Activated T-cell treated with anti-CD3 and anti-CD28 coated beads for 48 hours (primary cell): ENCODE results near the gene EPC1.
"Not testable (repeated sequence)": the region's sequence is repeated elsewhere in the genome, so short reads cannot be mapped to it uniquely, and the experiment has no call there.

Experiments used
- DNase-seq: peaks from one replicate; pipeline ENCODE4 v3.0.0-alpha.2; 2020; ENCODE audit warnings: low read depth

The EPC1 gene

GRCh38 chr10:32279795-32280194, 67.2 kb downstream of the EPC1 start:
- no peak for DNase-seq

DNA sequence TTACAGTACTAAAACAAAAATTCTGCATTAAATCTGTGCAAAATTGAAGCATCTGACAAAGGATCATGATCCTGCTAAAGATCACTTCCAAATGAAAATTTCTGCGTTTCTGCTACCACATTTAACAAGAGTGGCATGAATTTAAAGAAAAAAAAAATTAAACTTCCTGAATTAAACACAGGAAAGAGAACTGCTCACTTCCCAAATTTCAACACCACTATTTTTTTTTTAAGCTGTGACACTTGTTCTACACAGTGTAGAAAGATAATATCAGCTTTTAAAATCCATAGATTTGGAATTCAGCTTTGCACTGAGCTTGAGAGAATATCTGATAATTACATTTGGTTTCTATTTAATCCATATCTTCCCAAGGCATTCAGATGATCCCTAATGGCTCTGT, 73.6 kb downstream of the EPC1 start:
- DNase-seq, result no peak

DNA sequence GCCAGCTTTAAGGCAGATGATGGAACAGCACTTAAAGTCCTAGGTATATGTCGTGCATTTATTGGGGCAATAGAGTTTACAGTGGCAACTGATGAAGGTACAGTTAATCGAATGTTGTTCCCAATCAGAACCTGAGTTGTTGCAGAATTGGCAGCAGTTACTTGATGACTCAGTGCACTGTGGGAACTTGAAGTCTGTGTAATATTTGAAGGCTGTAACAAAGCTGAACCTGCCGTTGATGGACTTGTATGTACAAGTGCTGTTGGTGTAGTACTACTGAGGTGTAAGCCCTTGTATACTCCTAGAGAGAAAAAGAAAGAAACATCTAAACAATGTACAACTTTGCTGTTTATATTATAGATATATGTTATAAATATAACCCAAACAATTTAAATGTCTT, 75.3 kb downstream of the EPC1 start:
- no peak for DNase-seq

DNA sequence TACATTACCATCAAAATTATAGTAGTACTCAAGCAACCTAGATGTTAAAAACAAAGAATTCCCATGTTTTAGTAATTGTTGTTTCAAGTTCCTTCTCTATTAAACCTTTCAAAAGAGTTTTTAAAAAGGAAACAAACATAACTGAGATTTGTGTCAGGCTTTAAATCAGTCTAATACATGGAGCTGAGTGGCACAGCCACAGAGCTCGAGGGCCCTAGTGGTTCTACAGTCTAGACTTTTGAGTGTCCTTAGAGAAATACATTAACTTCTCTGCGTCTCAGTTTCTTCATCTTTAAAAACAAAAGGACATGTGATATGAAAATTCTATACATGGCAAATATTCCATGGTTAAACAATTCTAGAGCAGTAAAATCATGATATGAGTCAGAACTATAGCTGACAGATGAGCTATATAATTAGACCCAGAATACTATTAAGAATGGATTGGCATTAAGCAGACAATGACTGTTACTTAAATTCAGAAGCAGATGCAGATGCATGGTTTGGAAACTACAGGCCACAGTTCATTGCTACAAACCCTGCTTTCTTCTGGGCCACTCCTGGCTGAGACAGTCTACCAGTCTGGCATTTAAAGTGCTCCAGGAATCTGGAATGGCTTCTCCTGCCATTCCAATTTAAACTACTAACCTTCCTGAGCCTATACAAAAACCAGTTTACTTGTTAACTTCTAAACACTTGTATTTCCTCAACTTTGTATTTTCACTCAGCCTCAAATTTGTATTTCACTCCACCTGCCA, 77.4 kb downstream of the EPC1 start:
- no peak for DNase-seq

DNA sequence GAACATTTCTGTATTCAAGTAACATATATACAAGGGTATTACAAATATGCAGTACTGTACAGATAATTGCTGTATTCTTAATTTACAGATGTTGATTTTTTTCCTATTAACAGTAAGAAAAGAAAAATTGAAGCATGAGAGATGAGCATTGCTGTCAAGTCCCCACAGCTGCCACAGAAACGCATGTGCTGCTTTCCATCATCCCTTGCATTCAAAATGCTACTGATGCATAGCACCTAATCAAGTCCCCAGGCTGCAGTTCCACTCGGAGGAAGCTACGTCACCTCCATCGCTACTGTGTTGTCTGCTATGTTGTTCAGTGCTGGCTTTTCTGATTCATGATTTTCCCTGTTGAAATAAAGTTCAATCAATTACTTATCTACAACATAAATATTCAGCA, 78.2 kb downstream of the EPC1 start:
- DNase-seq, result no peak

DNA sequence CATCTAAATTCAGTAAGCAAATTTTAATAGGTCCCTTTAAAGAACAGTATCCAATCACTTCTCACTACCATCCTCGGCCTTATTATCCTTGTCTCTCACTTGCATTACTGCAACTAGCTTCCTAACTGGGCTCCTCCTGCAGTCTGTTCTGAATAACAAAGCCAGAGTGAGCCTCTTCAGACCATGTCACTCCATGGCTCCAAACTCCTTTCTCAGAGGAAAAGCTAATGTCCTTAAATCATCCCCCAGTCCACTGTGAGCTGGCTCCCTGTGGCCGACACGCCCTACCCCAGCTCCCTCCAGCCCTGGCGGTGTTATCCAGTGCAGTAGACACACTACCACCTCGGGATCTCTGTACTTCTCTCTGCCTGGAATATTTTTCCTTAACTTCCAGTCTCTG, 80.0 kb downstream of the EPC1 start:
- no peak for DNase-seq

DNA sequence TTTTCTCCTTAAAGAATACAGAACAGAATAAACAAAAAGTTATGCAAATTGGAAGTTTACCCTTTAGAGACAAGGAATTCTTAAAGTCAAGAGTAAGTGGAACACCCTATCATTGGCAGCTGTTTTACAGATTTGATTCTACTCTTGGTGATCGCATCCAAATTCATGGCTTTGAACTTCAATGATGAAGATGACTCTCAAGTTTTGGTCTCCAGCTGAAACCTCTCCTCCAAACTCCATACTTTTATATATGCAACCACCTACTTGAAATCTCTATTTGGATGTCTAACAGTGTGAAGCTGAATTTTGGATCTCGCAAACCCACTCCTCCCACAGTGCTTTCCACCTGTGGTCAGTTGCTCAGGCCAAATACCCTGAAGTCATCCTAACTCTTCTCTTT, 80.4 kb downstream of the EPC1 start:
- no peak for DNase-seq

GRCh38 chr10:32265756-32266155, 81.2 kb downstream of the EPC1 start:
- no peak for DNase-seq

DNA sequence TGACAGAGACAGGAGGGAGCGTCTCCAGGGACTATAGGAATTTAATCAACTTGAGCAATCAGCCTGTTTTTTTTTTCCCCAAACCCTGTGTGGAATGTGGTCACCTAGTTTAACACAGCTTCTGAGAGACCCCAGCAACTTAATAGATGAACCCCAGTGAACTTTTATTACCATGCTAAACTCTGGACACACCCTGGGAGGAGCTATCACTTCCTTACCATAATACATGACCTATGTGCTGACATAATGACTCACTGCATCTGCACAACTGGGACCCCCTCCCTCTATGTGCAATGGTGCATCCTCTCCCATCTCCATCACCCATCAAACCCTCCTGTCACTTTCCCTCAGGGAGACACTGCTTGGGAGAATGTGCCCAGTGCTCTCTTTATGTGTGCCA, 83.7 kb downstream of the EPC1 start:
- no peak for DNase-seq

DNA sequence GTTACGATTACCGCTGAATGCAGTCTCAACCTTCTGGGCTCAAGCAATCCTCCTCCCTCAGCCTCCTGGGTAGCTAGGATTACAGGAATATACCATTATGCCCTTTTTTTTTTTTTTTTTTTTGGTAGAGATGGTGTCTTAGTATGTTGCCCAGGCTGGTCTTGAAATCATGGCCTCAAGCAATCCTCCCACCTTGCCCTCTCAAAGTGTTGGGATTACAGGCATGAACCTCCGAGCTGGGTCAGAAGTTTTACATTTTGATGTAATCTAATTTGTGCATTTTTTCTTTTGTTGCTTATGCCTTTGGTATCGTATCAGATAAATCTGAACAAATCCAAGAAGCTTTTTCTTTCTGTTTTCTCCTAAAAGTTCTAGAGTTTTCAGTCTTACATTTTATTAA, 87.4 kb downstream of the EPC1 start:
- no peak for DNase-seq

DNA sequence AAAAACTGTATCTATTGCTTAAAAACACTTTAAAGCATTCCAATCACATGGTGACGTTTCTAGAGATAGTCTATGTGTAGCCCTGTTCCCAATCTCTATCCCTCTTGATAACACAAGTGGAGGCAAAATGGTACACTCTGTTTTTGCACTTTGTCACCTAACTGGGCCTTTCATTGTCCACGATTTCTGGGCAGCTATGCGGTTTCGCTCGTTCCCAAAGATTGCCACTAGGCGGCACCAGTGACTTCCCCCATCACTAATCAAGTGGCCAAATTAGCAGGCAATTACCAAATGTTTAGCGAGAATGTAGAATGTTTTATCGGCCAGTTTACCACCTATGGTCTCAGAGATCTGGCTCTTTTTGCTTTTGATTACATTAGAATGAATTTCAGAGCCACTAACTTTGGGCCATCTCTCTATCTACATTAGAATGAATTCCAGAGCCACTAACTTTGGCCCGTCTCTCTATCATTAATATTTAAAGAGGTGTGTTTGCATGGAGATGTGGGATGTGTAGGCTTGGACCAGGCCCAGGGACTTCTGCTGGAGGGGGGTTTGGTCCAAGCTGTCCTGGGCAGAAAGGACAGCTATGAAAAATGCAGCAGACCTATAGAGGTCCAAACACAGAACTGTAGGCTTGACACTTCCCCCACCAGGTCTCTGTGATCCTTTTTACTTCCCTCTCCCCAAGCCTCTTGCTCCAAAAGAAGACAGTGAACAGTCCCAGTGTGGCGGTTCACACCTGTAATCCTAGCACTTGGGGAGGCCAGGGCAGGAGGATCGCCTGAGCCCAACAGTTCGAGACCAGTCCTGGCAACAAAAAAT, 90.1 kb downstream of the EPC1 start:
- peak; percentile 55 for DNase-seq

GRCh38 chr10:32253821-32254220, 93.1 kb downstream of the EPC1 start:
- DNase-seq, result no peak

- no peak for DNase-seq
Observed at GRCh38 chr10:32253276-32253675, 93.7 kb downstream of the EPC1 start.

DNA sequence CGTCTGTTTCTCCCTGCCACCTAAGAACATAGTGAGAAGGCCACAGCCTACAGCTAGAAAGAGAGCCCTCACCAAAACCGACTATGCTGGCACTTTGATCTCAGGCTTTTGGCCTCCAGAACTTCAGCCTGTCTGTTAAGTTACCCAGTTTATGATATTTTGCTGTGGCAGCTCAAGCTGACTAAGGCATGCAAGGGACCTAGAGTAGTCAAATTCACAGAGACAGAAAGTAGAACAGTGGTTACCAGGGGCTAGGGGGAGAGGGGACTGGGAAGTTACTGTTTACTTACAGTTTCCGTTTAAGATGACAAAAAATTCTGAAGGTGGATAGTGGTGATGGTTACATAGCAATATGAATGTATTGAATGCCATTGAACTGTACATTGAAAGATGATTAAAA, 96.5 kb downstream of the EPC1 start:
- DNase-seq, result not testable (repeated sequence)

GRCh38 chr10:32246685-32247084, 100.3 kb downstream of the EPC1 start:
- no peak for DNase-seq

GRCh38 chr10:32245760-32246159, 101.2 kb downstream of the EPC1 start:
- no peak for DNase-seq

GRCh38 chr10:32244421-32245207, 102.3 kb downstream of the EPC1 start:
- DNase-seq, result no peak

- DNase-seq, result no peak
Observed at GRCh38 chr10:32244011-32244410, 102.9 kb downstream of the EPC1 start.

- DNase-seq, result no peak
Observed at GRCh38 chr10:32241946-32242345, 105.0 kb downstream of the EPC1 start.

DNA sequence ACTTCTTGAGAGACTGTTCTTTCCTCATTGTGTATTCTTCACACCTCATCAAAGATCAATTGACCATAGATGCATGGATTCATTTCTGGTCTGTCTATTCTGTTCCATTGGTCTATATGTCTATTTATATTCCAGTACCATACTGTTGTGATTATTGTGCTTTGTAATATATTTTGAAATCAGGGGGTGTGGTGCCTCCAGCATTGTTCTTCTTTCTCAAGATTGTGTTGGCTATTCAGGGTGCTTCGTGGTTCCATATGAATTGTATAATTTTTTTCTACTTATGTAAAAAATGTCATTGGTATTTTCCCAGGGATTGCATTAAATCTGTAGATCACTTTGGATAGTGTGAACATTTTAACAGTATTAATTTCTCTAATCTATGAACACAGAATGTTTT, 106.5 kb downstream of the EPC1 start:
- DNase-seq, result no peak

DNA sequence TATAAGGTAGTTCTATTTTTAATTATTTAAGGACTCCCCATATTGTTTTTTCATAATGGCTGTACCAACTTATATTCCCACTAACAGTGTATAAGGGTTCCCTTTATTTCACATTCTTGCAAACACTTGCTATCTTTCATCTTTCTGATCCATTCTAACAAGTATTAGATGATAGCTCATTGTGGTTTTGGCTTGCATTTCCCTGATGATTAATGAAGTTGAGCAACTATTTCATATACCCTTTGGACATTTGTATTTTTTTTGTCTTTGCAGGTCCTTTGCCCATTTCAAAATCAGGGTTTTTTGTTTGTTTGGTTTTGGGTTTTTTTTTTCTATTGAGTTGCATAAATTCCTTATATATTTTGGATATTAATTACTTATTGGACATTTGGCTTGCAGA, 107.2 kb downstream of the EPC1 start:
- no peak for DNase-seq

DNA sequence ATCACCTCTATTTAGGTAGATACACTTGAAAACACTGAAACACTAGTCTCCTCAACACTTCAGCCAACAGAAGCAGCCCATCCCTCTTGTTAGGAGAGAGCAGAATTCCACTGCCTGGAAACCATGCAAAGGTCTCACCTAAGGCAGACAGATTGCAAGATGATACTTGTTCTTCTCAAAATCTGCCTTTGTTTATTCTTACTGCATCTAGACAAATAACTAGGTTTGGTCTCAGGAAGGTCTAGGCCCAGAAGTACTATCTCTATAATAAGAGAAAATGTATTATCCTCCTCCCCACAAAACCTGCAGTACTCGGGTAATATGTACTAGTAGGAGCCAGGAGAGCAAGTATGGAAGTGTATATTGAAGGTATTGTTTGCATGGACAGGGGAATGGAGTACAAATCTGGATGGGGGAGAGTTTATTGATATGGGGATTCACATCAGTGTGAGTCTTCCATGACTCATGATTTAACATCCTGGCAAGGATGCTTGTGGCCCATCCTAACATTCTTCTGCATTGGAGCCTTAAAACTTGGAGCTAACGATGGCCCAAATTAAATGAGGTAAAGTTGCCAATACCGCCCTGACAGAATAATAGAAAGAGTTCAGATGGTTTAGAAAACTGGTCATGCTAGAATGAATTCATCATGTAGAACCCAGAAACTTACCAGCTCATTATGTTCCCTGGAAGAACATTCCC, 109.2 kb downstream of the EPC1 start:
- DNase-seq, result no peak
